ENCODE measurements around the gene LRRC28. TPM values are rescaled to one million over a fixed set of nuclear protein-coding genes. Genes with fewer than 3 reads are reported as not detected.

LRRC28 gene
- polyA plus RNA-seq, 1 donor from 2014 or later = 20.4 TPM

DNA sequence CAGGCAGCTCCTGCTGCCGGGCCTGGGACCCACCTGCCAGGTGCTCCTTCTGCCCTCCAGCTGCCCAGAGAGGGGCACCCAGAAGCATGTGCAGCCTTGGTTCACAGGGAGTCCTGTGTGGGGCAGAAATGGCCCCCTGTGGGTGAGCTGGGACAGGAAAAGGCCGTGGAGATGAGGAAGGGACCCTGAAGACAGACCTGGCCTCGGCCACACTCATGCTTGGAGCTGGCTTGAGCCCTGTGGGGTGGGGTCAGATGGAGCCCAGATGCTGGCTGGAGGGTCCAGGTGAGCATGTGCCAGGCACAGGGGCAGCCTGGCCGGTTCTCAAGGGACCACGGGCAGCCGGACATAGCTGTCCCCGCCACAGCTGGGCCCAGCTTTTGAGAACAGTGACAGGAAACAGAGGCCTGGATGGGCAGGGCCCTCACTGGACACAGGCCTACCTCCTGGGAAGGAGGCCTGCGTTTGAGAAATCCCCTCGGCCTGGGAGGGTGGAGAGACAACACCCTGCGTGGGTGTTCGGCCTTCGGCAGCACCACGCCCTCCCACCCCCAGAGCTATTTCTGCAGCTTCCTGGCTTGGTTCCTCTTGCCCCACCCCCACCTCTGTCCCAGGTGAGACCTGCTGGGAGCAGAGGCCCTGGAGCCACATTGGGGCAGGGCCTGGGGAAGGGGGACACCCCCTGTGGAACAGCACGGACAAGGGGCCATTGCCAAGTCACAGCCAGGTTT, 181.9 kb downstream of the LRRC28 start:
- no peak overlapping the region for H2AFZ ChIP-seq (ENCODE audit: low read depth, low read length)
- no peaks in the 10 kb centered on the region for H3K9me2 ChIP-seq (ENCODE audit: insufficient read depth, low read length)
- H3K27ac ChIP-seq (ENCODE audit: low read length) = no peak overlapping the region

DNA sequence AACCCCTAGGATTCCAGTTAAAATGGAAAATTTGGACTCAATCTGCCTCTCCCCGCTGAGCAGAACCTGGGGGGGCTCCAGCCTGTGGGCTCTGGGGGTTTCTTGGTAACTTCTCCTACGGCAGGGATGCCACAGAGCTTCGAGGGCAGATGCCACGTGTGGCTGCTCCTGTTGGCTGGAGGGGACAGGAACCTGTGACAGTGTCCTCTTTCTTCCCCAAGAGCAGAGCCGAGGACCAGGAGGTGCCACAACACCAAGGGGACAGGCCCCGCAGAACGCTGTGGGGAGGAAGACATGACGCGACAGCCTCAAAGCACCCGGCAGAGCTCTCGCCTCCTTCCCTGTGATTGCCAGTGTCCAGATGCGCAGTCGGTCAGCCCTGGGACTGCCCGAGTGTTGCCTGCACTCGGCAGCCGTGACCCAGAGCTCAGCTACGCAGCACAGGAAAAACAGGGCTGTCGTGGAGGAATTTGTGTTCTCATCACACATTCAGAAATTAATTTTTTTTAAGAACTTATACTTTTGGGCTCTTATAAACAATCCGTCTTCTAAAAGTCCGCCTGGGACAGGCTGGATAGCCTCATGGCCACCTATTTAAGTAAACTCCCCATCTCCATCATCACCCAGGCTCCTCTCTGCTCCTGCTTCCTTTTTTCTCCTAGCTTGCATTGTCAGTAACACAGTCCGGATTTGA, 182.6 kb downstream of the LRRC28 start:
- Histone ChIP-seq H3K9ac (ENCODE audit: low read length) (no peak overlapping the region), H3K9me2 (ENCODE audit: insufficient read depth, low read length) (no peaks in the 10 kb centered on the region), H3K9me3 (ENCODE audit: low read length) (no peaks in the 10 kb centered on the region), H4K20me1 (ENCODE audit: insufficient read depth) (no peaks in the 10 kb centered on the region), H3F3A (ENCODE audit: insufficient read depth, low read length, poor library complexity, severe bottlenecking) (no peaks in the 10 kb centered on the region), H3K36me3 (ENCODE audit: insufficient read depth, low read length) (no peaks in the 10 kb centered on the region), H3K4me3 (ENCODE audit: low read length) (no peak overlapping the region), H3K27ac (ENCODE audit: low read length) (no peak overlapping the region), H3K4me2 (ENCODE audit: low read length) (no peak overlapping the region), H3K27me3 (ENCODE audit: insufficient read depth, low read depth, low read length) (no peaks in the 10 kb centered on the region), H2AFZ (ENCODE audit: low read depth, low read length) (no peak overlapping the region), H3K79me2 (replicated peaks; ENCODE audit: insufficient read depth, low read length) (no peaks in the 10 kb centered on the region)
- TF ChIP-seq EP300 (conservative IDR thresholded peaks at IDR 0.05; ENCODE audit: poor library complexity, severe bottlenecking) (no peak), EZH2 (IDR thresholded peaks at IDR 0.05; ENCODE audit: borderline replicate concordance, insufficient read depth, low read length, poor library complexity, severe bottlenecking) (no peak), POLR2AphosphoS5 (IDR thresholded peaks at IDR 0.05) (no peak), SMC3 (conservative IDR thresholded peaks at IDR 0.05; ENCODE audit: poor library complexity) (no peak), TAF1 (IDR thresholded peaks at IDR 0.05; ENCODE audit: low read depth) (no peak), MXI1 (conservative IDR thresholded peaks at IDR 0.05; ENCODE audit: poor library complexity, severe bottlenecking) (no peak), RAD21 (conservative IDR thresholded peaks at IDR 0.05) (no peak)
- TF ChIP-seq, protein P1, sequence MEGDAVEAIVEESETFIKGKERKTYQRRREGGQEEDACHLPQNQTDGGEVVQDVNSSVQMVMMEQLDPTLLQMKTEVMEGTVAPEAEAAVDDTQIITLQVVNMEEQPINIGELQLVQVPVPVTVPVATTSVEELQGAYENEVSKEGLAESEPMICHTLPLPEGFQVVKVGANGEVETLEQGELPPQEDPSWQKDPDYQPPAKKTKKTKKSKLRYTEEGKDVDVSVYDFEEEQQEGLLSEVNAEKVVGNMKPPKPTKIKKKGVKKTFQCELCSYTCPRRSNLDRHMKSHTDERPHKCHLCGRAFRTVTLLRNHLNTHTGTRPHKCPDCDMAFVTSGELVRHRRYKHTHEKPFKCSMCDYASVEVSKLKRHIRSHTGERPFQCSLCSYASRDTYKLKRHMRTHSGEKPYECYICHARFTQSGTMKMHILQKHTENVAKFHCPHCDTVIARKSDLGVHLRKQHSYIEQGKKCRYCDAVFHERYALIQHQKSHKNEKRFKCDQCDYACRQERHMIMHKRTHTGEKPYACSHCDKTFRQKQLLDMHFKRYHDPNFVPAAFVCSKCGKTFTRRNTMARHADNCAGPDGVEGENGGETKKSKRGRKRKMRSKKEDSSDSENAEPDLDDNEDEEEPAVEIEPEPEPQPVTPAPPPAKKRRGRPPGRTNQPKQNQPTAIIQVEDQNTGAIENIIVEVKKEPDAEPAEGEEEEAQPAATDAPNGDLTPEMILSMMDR (IDR thresholded peaks at IDR 0.05; ENCODE audit: poor library complexity, severe bottlenecking) = no peak
- TF ChIP-seq, protein P2, sequence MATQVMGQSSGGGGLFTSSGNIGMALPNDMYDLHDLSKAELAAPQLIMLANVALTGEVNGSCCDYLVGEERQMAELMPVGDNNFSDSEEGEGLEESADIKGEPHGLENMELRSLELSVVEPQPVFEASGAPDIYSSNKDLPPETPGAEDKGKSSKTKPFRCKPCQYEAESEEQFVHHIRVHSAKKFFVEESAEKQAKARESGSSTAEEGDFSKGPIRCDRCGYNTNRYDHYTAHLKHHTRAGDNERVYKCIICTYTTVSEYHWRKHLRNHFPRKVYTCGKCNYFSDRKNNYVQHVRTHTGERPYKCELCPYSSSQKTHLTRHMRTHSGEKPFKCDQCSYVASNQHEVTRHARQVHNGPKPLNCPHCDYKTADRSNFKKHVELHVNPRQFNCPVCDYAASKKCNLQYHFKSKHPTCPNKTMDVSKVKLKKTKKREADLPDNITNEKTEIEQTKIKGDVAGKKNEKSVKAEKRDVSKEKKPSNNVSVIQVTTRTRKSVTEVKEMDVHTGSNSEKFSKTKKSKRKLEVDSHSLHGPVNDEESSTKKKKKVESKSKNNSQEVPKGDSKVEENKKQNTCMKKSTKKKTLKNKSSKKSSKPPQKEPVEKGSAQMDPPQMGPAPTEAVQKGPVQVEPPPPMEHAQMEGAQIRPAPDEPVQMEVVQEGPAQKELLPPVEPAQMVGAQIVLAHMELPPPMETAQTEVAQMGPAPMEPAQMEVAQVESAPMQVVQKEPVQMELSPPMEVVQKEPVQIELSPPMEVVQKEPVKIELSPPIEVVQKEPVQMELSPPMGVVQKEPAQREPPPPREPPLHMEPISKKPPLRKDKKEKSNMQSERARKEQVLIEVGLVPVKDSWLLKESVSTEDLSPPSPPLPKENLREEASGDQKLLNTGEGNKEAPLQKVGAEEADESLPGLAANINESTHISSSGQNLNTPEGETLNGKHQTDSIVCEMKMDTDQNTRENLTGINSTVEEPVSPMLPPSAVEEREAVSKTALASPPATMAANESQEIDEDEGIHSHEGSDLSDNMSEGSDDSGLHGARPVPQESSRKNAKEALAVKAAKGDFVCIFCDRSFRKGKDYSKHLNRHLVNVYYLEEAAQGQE (IDR thresholded peaks at IDR 0.05; ENCODE audit: borderline replicate concordance) = no peak

More for the DNA sequence above, 181.9 kb downstream of the LRRC28 start:
- TF ChIP-seq, protein P1 (IDR thresholded peaks at IDR 0.05; ENCODE audit: poor library complexity, severe bottlenecking) = no peak
- no peaks in the 10 kb centered on the region for H3K36me3 ChIP-seq (ENCODE audit: insufficient read depth, low read length)
- H3K4me3 ChIP-seq (ENCODE audit: low read length) = no peak overlapping the region
- H3K4me2 ChIP-seq (ENCODE audit: low read length) = no peak overlapping the region
- no peaks in the 10 kb centered on the region for H3K9me3 ChIP-seq (ENCODE audit: low read length)
- no peak overlapping the region for H3K9ac ChIP-seq (ENCODE audit: low read length)
- no peaks in the 10 kb centered on the region for H3F3A ChIP-seq (ENCODE audit: insufficient read depth, low read length, poor library complexity, severe bottlenecking)
- H4K20me1 ChIP-seq (ENCODE audit: insufficient read depth) = no peaks in the 10 kb centered on the region
- no peaks in the 10 kb centered on the region for H3K79me2 ChIP-seq (replicated peaks; ENCODE audit: insufficient read depth, low read length)
- no peaks in the 10 kb centered on the region for H3K27me3 ChIP-seq (ENCODE audit: insufficient read depth, low read depth, low read length)

Data from neural cell (in vitro differentiated cells).